Activated CD4-positive, alpha-beta T cell treated with anti-CD3 and anti-CD28 coated beads for 1 hour (primary cell): Measurements from ENCODE around the gene FOXL1.
"Not testable (repeated sequence)": the region's sequence is repeated elsewhere in the genome, so short reads cannot be mapped to it uniquely, and the experiment has no call there.

Experiments
- DNase-seq: peaks from one replicate; pipeline ENCODE4 v3.0.0-alpha.2; 2020

FOXL1 gene

DNA sequence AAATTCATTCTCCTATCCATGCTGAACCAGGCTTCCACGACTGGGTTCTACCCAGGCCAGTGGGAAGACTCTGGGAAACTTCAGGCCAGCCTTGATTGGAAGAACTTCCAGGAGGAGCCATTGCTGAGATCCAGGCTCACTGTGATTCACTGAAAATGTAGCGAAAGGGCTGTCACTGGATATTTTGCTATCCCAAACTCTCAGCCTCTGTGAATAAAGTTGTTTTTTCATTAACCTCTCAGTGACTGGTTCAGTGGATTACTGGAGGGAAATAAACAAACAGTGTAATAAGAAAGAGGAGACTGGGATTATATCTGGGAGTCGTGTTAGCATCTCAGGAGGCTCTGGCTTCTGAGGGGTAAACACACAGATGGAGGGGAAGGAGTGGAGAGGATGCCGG is 3.1 kb downstream of the FOXL1 start:
- DNase-seq, result no peak

DNA sequence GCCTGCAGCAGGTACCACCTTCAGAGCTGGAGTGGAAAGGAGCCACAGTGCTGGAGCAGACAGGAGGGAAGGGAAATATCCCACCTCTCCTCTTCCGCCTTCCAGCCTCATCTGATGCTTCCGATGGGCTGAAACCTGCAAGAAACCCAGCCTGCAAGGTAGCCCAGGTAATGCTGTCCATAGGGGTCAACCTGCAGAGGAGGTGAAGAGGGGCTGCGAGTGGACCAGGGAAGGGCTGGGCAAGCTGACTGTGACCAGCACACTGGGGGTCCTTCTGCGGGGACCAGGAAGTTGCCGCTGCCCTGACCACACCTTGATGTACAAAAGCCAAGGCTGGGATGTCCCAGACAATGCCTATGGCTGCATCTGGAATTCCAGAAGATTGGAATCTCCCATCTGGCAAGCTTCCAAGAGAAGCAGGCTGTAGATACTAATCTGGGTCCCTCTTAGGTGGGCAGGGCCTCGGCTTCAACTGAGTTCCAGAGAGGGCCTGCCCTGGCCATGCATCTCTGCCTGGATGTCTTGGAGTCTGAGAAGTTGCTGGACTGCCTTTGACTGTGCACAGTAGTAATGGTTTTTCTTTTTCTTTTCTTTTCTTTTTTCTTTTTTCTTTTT is 5.8 kb downstream of the FOXL1 start:
- DNase-seq, result no peak

DNA sequence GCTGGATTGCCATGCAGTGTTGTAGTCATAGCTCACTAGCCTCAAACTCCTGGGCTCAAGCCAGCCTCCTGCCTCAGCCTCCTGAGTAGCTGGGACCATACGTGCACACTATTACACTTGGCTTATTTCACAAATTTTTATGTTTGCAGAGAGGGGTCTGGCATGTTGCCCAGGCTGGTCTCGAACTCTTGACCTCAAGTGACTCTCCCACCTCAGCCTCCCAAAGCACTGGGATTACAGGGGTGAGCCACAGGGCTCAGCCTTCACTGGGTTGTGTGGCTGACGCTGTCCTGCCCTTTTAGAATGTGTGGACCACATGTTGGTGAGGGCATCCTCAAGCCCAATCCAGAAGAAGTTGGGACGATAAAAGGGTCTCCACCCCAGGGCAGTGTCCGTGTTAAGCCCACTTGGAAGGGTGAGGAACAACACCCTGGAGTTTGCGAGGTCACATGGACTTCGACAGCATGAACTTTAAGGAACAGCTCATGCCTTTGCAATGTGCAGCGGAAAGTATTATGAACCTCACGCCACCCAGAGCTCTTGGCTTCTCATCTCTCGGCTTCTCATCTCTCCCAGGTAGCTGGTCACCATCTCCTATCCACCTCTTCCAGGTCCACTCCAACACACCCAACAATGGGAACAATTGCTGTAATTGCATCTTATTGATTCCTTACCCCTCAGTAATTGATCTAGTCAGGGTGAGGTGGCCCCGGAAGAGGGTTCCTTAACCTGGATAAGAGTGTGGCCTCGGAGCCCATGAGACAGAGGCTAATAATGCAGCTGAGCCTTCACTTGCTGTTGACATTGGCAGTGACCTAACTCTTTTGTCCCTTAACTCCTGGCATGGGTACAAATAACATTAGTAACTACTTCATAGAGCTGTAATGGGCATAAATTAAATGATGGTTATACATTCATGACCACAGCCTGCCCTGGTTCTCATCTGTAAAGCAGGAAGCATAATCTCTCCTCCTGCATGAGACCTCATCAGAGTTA is 6.7 kb downstream of the FOXL1 start:
- DNase-seq, result no peak

DNA sequence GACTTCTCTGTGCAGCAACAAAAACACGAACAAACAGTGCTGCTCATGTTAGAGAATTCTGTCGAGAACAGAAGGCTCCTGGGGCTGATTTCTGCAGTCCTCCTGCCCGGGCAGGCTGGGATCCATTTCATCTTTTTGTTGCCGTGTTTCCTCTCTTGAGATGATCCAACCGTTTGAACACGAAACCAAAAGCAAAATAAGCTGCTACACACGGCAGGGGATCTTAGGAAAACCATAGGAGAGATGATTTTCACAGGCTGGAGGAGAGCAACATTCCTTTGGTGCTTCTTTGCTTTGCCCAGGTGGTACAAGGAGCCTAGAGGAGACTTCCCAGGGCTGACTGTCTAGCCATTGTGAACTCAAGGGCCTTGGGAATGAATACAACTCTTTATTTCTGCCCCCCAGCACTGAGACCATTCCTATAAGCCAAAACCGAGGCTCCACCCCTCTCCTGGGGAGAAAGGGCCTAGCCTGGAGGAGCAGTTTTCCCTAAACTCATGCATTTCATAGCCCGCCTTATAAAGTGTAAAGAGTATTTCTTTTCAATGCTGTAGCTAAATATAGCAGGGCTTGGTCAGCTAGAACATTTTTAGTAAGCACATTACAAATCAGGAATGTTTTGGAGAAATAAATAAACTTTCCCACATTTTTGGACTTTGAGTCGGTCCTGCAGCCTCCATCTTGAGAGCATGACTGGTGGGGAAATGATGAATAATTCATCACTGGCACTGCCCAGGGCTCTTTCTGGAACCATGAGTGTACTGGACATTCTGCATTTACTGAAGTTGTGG is 7.7 kb downstream of the FOXL1 start:
- DNase-seq, result no peak

DNA sequence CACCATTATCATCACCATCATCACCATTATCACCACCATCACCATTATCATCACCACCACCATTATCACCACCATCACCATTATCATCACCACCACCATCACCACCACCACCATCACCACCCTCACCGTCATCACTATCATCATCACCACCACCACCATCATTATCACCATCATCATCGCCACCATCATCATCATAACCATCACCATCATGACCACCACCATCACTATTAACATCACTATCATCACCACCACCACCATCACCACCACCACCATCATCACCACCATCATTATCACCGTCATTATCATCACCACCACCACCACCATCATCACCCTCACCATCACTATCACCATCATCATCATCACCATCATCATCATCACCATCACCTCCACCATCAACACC is 9.1 kb downstream of the FOXL1 start:
- no peak for DNase-seq

DNA sequence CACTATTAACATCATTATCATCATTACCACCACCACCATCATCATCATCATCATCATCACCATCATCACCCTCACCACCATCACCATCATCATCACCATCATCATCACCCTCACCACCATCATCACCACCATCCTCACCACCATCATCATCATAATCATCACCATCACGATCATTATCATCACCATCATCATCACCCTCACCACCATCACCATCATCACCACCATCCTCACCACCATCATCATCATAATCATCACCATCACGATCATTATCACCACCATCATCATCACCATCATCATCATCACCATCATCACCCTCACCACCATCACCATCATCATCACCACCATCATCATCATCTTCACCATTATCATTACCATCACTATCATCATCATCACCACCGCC is 9.6 kb downstream of the FOXL1 start:
- DNase-seq, result not testable (repeated sequence)

DNA sequence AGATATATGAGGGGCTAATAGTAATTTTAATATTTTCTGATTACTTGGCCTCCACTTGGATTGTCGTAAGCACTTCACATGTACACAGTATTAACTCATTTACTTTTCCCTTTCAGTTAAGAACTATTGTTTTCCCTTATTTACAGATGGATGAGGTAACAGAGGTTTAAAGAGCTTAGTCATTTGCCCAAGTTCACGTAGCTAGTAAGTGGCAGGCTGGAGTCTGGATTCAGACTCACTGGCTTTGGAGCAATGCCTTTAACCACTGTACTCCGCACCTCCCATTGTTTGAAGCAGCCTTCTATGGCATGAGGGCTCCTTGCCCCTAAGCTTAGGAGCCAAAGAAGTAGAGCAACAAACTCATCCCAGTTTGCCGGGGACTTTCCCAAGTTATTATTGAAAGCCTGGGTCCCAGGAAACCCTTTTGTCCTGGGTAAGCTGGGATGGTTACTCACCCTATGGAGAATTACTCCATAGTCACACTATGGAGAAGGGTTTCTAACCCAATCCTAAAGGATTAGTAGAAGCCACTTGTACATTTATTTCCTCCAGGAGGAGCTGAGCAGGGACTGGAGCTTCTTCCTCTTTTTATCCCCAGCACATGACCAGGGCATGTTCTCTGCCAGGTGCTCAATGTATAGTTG is 12.3 kb downstream of the FOXL1 start:
- DNase-seq, result no peak

DNA sequence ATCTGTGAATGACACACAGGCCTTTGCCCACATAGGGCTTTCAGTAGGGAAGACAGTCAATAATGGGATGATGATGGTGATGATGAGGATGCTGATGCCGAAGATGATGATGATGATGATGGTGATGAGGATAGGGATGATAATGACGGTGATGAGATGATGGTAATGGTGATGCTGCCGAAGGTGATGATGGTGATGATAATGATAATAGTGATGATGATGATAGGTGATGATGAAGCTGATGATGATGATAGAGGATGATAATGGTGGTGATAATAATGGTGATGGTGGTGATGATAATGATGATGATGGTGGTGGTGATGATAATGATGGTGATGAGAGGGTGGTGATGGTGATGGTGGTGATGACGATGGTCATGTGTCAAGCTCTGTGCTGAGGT is 12.9 kb downstream of the FOXL1 start:
- no peak for DNase-seq

DNA sequence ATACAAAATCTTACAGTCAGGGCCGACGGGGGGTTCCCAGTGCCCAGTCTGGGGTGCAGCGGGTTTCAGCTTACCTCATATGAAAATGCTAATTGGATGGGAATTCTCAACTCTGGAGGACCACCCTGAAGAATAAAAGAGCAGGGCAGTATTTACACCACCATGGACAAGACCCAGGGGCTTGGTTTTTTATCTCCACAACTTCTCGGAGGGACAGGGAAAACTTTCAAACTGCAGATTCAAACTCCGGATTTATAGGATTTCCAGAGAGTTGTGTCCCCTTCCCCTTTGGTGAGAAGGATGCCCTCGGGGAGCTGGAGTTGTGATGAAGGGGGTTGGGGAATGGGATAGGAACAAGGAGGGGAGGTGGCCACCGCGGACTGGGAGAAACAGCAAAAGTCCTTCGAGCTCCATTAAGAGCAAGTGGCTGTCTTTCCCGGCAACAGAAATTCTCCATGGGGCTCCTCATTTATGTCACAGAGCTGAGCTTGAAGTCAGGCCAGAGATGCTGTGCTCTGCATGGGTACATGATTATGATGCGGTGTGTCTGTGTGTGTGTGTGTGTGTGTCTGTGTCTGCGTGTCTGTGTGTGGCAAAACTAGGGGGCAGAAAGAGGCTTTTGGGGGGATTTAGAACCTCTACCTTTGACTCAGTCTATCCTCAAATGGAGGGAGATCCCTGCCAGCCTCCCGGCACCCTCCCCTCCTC is 15.7 kb downstream of the FOXL1 start:
- no peak for DNase-seq

DNA sequence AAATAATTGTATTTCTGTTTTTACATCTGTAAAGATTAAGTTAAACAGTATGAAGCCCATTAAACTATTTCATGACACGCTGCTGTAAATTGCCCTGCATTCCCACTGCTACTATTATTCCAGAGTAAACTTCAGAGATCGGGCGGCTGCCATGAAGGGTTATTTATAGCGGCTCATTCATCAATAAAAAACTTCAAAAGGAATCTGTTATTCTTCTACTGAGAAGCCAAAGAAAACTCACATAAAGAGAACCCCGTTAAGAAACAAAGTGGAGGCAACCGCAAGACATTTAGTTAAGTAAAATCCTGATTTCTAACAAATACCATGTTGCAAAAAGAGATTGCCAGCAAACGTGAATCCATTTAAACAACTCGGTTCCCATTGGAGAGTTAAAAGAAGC is 16.4 kb downstream of the FOXL1 start:
- DNase-seq, result no peak

DNA sequence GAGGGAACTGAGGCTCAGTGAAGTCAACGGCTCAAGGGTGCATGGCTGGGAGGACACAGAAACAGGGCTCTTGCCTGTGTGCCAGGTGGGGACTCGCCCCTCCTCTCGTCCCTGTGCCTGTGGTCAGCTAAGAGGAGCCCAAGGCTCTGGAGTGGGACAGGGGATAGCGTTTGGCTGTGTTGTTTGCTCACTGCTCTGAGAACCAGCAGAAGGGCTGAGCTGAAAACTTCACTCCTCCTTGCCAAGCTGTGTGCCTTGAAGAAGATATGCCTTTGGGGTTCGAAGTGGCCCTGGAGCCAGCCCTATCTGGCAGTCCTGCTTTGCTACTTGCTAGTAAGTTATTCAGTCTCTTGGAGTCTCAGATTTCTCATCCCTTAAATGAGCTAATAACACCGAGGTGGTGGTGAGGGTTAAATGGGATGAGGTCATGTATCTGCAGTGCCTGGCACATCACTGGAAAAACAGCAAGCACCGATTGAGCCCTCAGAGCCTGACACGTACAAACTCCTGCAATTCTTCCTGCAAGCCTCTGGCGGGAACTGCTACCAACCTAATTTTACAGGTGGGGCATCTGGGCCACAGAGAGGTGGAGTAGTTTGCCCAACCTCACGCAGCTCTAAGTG is 17.7 kb downstream of the FOXL1 start:
- DNase-seq, result no peak

DNA sequence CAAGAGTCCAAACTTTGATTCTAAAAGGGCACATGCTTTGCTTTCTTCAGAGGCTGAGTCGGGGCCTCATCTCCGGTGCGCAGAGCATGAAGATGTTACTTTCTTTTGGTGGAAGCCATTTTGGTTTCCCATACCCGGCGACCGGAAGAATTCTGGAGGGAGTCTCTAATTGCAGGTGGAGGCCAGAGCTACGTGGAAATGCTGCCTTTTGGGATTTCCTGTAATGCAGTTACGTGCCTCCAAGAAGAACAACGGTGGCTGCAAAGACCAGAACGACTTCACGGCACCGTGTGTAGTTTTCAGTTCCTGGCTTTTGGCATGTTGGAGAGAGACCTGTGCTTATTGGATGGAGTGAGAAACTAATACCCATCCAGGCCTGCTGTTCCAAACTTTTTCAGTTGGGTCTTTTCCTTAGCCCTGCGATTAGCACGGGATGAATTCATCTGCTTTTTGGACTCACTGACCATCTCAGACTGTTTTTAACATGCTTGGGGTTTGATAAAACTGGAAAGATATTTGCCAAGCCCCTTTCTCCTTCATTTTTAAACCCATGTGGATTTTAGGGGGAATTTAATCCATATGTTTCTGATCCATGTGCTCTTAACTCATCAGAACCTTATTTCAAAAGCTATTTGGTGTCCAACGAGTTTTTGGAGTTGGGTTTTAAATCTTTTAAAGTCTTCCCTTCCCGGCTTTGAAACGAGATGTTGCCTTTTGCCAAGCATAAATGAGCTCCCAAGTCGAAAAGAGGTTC is 19.0 kb downstream of the FOXL1 start:
- DNase-seq, result no peak

DNA sequence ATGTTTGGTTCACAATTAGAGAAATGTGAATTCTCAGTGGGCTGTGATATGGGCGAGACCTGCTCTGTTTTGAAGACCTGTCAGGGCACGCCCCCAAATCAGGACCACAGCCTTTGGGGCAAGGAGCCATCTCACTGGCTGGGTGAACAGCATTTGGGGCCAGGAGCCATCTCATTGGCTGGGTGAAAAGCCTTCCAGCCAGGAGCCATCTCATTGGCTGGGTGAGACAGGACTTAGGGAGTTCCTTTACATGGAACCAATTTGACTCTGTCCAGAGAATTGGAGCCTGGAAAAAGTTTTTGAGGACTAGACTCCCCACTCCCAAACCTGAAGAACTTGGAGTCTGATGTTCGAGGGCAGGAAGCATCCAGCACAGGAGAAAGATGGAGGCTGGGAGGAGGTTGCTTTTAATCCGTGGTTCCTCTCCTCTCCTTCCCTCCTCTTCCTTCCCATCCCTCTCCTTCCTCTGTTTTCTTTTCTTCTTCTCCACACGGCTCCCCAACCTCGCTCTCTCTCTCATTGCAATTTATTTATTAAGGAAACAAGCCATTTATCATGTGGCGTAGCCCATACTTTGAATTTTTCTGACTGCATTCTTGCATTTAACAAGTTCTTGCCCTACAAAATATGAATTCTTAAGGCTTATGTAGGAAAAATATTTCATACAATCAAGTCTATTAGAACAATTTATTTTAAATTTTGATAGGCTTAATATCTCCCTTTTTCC is 19.7 kb downstream of the FOXL1 start:
- no peak for DNase-seq

DNA sequence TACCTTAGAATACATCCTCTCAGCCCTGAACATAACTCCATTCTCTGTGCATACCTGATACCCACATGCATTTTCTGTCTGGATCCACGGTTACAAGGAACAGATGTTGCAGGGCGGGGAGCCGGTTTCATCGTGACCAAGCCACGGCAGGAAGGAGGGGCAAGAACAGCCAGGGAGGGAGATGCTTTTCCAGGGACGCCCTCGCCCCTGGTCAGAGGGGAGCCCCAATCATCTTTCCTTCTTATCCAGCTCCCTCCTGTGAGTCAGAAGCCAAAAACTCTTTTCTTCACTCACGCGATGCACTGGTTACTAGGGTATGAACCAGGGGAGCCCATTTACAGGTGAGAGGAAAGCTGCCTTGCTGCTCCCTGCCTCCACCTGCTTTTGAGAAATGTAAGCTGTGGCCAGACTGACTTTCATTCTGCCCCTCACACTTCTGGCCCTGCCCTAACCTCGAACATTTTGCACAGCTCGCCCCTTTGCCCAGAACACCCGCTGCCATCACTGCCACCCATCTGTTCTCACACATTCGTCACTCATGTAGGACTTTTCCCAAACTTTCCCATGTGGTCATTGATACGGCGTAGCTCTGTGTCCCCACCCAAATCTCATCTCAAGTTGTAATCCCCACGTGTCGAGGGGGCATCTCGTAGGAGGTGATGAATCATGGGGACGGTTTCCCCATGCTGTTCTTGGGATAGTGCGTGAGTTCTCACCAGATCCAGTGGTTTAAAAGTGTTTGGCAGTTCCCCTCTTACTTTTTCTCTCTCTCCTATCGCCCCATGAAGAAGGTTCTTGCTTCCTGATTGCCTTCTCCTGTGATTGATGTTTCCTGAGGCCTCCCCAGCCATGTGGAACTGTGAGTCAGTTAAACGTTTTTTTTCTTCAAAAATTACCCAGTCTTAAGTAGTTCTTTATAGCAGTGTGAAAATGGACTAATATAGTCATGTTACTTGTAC is 20.5 kb downstream of the FOXL1 start:
- DNase-seq, result no peak

DNA sequence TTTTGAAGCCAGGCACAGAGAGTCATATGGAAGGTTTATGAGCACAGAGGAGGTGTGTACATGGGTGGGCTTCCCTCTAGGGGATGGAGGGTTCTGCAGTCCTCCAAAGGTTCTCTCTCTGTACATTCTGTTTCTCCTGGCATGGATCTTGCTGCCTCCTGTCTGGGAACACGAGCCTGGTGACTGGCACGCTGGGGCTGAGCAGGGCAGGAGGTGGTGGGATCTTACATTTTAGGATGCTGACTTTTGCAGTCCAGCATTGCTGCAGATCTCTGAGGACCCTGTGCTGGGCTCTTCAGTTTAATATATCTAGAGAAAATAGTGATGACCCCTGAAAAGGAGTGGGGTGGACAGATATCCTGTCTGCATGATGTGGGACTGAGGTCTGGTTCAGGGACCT is 23.0 kb downstream of the FOXL1 start:
- no peak for DNase-seq

DNA sequence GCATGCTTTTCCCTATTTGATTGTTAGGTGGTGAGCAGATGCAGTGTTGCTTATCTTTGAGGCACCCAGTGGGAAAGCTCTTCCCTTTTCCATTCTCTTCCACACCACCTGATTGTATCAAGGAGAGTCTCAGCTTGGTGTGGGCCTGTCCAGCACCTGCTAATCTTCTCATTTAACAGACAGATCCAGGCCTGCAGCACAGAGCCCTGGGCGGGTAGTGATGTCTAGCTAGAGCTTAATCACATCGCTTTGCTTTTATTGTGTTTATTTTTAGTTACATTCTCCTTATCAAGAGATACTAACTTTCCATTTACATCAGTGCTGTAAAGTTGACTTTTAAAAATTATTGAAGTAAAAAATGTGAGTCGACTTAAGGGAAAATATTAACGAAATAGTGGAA is 24.2 kb downstream of the FOXL1 start:
- DNase-seq, result no peak

DNA sequence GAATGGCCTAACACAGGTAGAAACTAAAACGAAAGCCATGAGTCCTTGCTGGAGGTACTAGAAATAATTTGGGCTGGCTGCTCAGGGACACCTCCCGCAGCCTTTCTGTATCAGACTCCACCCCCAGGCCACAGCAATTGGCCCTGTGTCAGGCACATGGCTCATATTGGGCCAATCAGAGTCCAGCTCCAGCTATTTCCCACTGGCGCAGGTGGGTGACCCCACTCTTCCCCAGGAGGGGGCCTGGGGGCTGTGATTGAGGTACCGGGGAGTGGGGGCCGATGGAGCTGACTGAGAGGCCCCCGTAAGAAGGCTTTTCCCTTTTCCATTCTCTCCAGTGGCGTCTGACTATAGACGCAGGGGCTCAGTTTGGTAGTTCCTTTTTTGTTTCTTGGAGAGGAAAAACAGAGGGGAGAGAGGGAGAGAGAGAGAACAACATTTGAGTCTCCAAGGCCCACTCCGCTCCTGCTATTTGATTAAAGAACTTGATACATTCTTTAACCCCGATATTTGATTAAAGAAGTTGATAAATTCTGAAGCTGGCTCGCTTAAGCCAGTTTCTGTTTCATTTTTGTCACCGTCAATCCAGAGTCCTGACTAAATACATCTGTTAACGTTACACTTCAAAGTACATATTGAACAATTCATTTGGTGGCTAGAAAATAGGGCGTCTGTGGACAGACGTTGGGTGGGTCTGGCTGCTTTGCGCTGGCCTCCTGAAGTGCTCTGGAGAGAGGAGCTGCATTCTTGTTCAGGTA is 26.3 kb downstream of the FOXL1 start:
- peak; percentile 22 for DNase-seq

DNA sequence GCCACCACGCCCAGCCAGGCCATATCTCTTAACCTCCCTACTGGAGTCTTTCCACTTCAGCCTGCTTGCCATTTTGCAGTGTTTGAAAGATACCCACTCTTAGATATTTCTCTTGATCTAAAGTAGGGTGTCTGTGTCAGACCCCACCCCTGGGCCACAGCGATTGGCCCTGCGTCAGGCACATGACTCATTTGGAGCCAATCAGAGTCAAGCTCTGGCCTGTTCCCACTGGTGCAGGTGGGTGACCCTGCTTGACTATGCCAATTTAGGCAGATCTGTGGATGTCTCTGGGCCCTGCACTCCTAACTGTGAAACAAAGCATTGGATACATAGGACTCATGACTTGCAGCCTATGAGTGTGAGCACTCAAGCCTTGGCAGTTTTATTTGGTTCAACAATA is 27.6 kb downstream of the FOXL1 start:
- DNase-seq, result no peak
